NCI-H446 (cell line): ENCODE results near the gene DENND4C.
"Not testable (repeated sequence)": the region's sequence is repeated elsewhere in the genome, so short reads cannot be mapped to it uniquely, and the experiment has no call there.

Source experiments
- DNase-seq, 2 experiments: peaks; one replicate each; lab custom pipeline; 2025; lab: John Stamatoyannopoulos, UW

DENND4C gene

DNA sequence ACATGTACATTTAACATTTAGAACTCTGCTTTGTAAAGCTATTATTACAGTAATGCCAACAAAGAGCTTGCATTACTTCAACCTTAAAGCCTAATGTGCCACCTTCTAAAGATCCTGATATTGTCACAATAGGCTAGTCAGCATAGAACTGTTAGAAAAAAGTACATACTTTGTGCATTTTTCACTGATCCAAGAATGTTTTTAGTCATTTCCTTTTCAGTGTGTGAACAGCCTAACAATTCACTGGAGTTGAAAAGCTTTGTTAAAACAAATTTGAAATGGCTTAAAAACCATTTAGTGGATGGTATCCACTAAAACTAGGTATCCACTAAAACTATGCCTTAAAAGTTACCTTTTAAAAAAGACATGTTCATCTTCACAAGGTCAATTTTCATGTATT, 145.0 kb downstream of the DENND4C start:
- DNase-seq, result no peak

DNA sequence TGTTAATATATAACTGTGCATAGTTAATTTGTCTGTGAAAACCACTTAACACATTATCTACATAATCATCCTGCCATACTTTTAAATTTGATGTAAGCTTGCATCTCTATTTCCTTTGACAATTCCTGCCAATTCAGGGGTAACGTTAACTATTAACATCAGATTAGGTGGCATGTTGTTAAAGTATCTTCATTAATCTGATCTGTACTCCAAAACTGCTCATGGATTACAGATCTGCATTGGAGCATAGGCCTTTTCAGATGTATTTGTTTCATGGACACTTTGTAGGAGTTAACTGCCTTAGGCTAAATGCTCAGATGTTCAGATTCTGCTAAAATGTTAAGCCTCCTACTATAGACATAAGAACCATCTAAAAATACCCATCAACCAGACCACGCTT, 146.4 kb downstream of the DENND4C start:
- no peak for DNase-seq

DNA sequence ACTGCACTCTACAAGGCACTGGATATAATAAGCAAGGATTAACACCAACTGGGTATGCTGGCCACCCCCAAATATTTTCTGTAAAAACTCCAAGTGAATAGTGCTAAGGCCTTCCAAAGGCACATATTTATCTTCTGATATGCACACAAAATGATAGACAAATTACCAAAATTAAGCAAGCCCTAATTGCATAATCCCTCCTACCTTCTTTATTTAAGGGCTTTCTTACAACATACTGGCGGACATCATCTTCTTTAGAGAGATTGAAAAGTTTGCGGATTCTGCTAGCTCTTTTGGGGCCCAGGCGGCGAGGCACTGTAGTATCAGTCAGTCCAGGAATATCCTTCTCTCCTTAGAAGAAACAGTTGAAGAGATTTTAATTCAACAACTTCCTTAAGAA, 147.7 kb downstream of the DENND4C start:
- DNase-seq, result no peak

DNA sequence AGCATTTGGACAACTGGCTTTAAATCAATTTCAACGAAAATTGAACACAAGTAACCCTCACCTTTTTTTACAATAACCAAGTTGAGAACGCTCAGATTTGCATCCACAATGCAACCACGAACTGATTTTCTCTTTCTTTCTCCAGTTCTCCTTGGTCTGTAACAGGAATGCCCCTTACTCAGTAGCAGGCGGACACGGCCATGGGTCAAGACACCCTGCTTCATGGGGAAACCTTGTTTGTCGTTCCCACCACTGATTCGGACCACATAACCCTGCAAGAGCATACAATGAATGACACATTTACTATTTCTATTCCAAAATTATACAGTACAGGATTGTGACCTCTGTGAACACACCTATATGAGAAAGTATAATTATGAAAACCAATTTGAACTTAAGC, 148.2 kb downstream of the DENND4C start:
- DNase-seq, result no peak

DNA sequence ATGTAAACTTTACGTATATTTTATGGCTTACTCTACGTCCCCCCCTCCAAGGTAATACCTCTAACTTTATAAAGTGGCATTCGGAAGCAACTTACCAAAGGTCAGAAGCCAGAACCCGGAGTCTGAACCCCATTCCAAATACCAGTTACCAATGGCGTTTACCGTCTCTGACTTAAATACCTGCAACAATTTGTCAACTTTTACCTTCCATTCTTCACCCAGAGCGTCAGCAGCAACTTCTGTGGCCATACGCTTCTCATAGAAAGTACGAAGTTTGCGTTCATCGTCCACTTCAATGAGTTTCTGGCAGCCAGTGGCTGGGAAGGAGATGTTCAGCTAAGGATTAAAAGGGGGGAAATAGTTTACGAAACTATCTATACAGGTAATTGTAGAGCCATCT, 148.8 kb downstream of the DENND4C start:
- no peak for DNase-seq

DNA sequence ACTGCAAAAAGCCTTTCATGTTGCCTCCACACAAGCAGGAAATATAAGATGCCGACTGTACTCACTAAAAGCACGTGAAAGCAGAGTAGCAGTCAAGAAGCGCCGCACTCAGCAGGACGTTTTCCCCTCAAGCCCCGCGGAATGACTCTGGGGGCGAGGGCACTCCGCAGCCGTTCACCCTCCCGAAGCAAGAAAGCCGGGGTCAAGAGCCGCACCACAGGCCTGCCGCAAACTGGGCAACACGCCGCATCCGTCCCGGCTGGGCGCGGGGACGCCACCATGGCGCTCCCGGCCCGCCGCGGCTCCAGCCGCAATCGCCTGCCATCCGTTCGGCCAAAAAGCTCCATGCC, 149.2 kb downstream of the DENND4C start:
- peak in 1 of 2 experiments; percentile 56 for DNase-seq

DNA sequence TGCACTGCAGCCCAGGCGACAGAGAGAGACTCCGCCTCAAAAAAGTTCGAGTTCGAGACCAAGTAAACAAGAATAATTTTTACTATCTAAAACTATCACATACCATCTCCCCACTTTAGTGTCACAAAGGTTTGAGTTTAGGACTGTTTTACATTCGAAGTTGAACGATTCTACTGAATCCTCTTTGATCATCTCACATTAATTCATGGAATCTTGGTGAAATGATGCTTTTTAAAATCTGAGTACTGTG, 150.3 kb downstream of the DENND4C start:
- no peak for DNase-seq

DNA sequence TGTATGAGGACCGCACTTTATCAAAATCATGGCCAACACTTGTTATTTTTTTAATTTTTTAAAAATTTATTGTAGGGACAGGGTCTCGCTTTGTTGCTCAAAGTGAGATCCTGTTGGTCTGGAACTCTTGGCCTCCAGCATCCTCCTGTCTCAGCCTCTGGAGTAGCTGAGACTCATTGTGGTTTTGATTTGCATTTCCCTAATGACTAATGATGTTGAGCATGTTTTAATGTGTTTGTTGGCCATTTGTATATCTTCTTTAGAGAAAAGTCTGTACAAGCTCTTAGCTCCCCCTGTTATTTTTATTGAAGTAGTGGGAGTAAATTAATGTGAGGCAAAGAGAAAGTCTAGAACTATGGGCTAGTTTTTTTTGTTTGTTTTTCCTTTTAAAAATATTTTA, 151.2 kb downstream of the DENND4C start:
- no peak for DNase-seq

DNA sequence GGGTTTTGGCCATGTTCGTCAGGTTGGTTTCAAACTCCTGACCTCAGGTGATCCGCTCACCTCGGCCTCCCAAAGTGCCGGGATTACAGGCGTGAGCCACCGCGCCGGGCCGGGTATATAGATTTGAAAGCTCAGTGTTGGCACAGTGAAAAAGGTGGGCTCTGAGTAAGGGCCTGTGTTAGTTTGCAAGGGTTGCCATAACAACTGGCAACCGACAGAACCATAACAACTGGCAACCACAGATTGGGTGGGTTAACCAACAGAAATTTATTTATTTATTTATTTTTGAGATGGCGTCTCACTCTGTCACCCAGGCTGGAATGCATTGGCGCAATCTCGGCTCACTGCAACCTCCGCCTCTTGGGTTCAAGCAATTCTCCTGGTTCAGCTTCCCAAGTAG, 154.7 kb downstream of the DENND4C start:
- not testable (repeated sequence) for DNase-seq

DNA sequence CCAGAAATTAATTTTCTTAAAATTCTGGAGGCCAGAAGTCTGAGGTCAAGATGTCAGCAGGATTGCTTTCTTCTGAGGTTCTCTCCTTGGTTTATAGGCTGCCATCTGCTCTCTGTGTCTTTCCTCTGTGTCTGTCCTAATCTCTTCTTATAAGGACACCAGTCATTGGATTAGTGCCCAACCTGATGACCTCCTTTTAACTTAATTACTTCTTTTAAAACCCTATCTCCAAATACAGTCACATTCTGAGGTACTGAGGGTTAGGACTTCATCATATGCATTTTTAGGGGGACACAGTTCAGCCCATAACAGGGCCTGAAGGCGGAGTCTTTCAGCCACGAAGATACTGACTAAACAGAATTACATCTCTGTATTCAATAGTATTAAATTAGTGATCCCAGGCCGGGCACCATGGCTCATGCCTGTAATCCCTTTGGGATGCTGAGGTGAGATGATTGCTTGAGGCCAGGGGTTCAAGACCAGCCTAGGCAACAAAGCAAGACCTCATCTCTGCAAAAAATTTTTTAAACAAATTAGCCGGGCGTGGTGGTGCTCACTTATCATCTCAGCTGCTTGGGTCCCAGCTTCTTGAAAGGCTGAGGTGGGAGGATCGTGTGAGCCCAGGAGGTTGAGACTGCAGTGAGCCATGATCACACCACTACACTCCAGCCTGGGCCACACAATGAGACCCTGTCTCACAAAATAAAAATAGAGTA, 155.5 kb downstream of the DENND4C start:
- DNase-seq, result no peak

DNA sequence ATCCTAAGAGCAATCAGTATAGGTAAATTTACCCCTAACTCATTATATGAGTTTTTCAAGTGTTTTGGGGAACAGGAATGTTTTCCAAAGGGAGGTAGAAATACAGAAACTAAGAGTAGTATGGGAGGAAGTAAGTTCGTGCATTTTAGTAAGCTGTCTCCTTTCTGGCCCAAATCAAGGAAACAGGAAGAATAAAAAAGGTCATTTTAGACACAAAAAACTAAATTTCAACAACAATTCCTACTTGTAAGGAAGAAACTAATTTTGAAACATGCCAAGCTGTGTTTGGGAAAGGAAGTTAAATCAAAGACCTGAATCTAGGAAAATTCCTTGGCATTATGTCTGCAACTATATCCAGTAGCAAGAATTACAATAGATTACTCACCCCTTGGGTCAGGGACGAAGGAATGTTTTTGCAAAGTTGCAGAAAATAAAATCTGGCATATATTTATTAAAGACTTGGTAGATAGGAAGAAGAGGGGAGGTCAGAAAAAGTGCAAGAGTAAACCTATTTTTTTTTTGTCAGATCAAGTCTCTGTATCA, 156.1 kb downstream of the DENND4C start:
- no peak for DNase-seq

DNA sequence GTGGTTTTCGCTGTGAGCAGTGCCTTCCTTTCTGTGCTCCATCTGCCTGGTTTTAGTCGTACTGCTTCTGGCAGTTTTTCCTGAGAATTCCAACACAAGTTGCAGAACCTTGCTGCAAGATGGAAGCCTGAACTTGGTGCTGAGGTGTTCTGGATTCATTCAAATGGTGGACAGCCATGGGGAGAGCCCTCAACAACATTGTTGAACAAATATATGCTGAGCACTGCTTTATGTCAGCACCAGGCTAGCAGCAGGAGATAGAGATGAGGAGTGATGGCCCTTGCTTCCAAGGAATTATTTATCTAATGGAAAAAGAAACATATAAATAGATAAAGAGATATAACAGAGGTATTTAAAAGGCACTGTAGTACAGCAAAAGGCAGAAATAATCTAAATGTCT, 156.8 kb downstream of the DENND4C start:
- DNase-seq, result no peak

DNA sequence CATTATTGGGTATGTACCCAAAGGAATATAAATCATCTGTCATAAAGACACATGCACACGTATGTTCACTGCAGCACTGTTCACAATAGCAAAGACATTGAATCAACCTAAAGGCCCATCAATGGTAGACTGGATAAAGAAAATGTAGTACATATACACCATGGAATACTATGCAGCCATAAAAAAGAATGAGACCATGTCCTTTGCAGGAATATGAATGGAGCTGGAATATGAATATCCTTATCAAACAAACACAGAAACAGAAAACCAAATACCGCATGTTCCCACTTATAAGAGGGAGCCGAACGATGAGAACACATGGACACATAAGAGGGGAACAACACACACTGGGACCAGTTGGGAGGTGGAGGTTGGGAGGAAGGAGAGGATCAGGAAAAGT, 159.0 kb downstream of the DENND4C start:
- DNase-seq, result not testable (repeated sequence)

DNA sequence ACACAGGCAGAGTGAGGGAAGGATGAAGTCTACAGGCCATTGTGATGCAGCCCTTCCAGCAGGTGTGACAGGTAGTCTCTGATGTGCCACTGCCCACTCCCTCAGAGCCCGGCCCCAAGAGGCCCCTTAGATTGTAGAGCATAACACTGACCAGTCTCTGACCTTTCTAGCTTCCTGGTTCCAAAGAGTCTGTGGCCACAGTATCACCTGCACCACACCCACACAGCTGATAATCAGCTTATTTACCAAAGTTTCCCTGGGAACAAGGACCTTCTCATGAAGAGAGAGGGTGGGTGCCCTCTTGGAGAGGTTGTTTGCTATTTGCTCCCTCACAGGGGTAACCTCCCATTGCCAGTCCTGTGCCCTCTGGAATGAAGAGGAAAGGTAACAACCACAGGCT, 167.4 kb downstream of the DENND4C start:
- no peak for DNase-seq

DNA sequence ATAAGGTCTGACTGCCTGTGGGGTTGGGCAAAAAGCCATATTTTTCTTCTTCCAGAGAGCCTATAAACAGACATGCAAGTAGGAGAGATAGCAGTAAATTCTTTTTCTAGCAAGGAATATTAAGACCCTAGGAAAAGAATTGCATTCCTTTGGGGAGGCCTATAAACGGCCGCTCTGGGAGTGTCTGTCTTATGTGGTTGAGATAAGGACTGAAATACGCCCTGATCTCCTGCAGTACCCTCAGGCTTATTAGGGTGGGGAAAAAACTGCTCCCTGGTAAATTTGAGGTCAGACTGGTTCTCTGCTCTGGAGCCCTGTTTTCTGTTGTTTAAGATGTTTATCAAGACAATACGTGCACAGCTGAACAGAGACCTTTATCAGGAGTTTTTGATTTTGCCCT, 172.7 kb downstream of the DENND4C start:
- DNase-seq, result not testable (repeated sequence)

DNA sequence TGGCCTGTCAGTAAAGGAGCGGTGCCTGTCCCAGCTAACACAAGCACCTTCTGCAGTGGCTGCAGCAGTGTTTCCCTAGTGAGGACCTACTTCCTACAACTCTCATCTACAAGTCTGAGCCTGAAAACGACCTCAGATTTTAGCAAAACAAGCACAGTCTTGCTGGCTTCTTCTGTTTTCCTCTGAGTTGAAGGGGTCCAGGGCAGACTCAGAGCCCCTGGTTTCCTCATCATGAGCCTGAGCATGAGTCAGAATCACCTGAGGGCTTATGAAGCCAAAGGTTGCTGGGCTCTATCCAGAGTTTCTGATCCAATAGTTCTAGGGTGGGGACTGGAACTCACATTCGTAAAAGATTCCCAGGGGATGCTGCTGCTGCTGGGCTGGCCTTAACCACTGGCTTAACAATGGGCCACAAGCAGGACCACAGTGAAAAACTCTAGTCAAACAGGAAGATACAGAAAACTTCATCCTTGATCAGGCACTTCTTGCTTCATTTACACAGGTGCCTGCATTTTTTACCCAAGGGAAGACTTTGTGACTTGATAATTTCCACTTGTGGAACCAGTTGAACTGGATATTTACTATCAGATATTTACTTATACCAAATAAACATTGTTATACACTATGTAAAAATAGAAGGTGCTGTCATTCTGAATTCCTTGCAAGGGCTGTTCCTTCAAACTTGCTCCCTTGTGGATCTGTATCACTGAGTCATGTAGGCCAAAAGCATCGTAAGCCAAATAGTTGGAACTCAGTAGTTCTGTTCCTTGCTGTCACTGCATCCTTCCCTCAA, 174.0 kb downstream of the DENND4C start:
- no peak for DNase-seq

DNA sequence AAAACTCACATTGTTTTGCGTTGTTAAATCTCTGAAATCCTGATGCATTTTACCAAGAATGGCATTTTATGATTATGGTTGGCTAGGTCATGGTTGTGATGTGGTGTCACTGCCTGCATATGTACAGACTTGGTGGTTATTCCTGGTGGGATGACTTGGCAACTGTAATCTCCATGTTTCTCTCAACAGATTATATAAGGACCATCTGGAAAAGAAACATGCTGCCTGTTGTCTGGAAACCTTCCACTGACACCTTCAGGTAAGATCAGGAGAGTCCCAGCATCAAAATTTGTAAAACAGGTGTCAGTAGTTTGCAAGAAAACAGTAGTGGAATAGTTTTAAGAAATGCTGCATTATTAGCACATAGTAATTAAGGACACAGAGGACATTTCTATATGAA, 175.3 kb downstream of the DENND4C start:
- no peak for DNase-seq

DNA sequence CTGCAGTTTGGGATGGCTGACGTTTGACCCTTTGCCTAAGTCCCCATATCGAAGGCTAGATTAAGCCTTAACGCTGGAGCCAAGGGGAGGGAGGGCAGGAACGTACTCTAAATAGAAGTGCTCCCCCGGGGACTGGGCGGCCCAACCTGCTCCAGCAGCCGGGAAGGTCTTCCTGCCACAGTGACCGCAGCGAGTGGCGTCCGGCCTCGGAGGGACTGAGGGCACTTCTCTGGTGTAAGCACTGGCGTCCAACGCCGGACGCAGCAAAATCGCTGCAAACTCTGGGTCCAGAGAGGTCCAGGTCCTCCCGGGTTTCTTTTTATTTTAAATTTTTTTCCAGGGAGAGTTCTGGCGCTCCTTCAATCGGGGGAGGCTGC, 177.8 kb downstream of the DENND4C start:
- no peak for DNase-seq

DNA sequence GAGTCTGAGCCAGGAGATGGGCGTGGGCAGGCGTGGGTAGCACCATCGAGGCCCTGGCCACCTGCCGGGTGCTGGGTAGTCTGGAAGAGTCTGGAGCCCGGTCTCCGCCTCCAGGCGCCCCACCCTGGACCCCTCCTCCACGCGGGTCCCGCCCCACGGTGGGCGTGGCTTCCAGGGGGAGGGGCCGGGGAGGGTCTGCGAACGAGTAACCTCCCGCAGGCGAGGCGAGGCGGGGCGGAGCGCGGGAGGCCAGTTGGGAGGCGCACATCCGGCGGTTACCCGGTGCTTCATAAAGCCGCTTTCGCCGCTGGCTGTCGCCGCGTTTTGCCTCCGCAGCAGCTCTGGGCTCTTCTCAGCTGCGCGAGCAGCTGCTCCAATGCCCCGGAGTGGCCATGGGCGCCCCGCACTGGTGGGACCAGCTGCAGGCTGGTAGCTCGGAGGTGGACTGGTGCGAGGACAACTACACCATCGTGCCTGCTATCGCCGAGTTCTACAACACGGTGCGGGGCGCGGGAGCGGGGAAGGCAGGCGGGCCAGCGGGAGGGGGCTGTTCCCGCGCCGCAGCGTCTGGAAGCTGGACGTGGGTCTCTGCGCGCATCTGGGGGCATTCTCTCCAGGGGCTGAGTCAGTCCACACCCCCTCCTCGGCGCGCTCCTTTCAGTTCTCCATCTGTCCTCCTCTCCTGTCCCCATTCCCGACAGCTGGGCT, 178.4 kb downstream of the DENND4C start, which contains the start of gene ACER2:
ACER2 (plus strand) TSS at position 317 of the 708 bp plus-strand sequence; CDS start at position 393, 76 bp downstream.
- peak; percentile 87 to 98 for DNase-seq

DNA sequence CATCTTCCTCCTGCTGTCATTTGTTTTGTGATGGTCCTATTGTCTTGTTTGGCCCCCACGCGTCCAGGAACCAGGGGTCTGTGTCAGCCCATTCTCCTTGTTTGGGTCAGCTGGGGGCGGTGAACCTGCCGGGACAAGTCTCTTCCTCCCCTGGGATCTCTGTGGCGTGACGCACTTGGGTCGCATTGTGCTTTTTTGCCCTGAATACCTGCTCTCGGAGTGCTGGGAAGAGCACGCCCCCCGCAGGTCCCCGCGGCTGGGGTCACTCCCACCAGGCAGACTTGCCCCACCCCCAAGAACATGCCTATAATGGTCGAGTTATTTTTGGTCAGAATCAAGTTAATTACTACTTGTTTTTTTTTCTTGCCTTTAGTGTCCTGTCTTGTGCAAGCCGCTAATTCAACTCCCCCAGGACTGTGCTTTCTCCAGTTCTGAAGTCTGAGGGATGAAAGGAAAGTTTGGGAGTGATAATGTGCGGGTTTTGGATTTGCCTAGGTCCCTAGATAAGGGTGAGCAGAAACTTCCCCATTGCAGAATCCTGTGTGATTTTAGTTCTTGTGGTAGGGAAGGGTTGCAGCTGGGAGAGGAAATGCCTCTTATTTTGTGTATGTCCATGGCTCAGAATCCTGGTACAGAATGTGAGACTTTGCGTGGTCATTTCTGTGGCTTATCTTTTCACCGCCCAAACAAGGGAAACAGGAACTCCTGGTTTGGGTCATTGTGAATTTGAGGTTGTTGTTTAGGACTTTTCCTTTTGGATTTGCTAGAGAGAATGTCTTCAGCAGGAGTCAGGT, 179.1 kb downstream of the DENND4C start:
- peak in 1 of 2 experiments; percentile 42 for DNase-seq

DNA sequence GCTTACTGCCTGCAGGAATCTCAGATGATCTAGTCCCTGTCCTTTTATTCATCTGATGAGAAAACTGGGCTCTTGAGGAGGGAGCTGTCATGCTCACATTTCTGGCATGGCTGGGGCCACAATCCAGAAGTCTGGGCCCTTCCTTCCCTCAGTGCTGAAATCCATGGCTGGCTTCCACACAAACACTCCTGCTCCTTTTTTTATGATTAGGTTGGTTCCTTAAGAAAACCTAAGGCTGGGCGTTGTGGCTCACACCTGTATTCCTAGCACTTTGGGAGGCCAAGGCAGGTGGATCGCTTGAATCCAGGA, 179.7 kb downstream of the DENND4C start:
- no peak for DNase-seq

DNA sequence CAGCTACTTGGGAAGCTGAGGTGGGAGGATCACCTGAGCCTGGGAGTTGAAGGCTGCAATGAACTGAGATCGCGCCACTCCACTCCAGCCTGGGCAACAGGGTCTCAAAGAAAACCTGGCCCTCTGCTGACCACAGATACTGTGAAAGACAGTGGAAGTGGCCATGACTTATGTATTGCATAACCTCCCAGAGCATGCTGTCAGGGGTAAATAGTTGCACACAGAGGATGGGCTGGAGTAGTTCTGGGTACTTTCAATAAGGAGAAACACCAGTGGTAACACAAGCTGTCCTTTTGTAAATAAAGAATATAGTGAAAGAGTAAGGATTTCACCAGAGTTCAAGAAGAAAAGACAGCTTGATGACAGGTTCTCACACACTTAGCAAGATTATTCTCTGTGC, 180.1 kb downstream of the DENND4C start:
- no peak for DNase-seq
